Neural cell (in vitro differentiated cells): ENCODE results near the gene NR5A2. TPM values are rescaled to one million over a fixed set of nuclear protein-coding genes. Genes with fewer than 3 reads are reported as not detected.

Source experiments
- H2AFZ ChIP-seq: fragments of 200-600, 300-800 bp; sonication (generic), shearing (Covaris generic); 2 replicates; pipeline ENCODE4 v1.6.0; 2014; ENCODE audit warnings: low read depth, mild to moderate bottlenecking, antibody characterized with exemption, low read length, moderate library complexity
- H3F3A ChIP-seq: fragments of 200-600 bp; shearing (Covaris generic); 2 replicates; pipeline ENCODE4 v1.6.1; 2016; ENCODE audit warnings: mild to moderate bottlenecking, moderate library complexity, mixed read lengths, antibody characterized with exemption, low read length; ENCODE audit not compliant: insufficient read depth, poor library complexity, severe bottlenecking
- H3K27ac ChIP-seq: fragments of 200-600, 300-800 bp; sonication (generic), shearing (Covaris generic); 2 replicates; pipeline ENCODE4 v1.5.1; 2014; ENCODE audit warnings: mild to moderate bottlenecking, low read length, moderate library complexity
- H3K27me3 ChIP-seq: fragments of 300-800, 200-600 bp; sonication (generic), shearing (Covaris generic); 2 replicates; pipeline ENCODE4 v1.6.0; 2014; ENCODE audit warnings: mild to moderate bottlenecking, low read depth, low read length, moderate library complexity; ENCODE audit not compliant: insufficient read depth
- H3K36me3 ChIP-seq: fragments of 300-800, 200-600 bp; sonication (generic), shearing (Covaris generic); 2 replicates; pipeline ENCODE4 v1.5.1; 2014; ENCODE audit warnings: mild to moderate bottlenecking, antibody characterized with exemption, low read length, moderate library complexity; ENCODE audit not compliant: insufficient read depth
- H3K4me2 ChIP-seq: fragments of 300-800, 200-600 bp; sonication (generic), shearing (Covaris generic); 2 replicates; pipeline ENCODE4 v1.6.0; 2014; ENCODE audit warnings: mild to moderate bottlenecking, low read length
- H3K4me3 ChIP-seq: fragments of 300-800, 200-600 bp; sonication (generic), shearing (Covaris generic); 2 replicates; pipeline ENCODE4 v1.5.1; 2014; ENCODE audit warnings: mild to moderate bottlenecking, low read length, moderate library complexity
- H3K79me2 ChIP-seq: fragments of 200-600 bp; shearing (Covaris generic); replicated peaks from 2 replicates; pipeline ENCODE4 v1.6.0; 2014; ENCODE audit warnings: mild to moderate bottlenecking, low read length, moderate library complexity; ENCODE audit not compliant: insufficient read depth
- H3K9ac ChIP-seq: fragments of 300-800, 200-600 bp; sonication (generic), shearing (Covaris generic); 2 replicates; pipeline ENCODE4 v1.6.1; 2016; ENCODE audit warnings: mild to moderate bottlenecking, low read length, mixed read lengths
- H3K9me2 ChIP-seq: fragments of 200-600 bp; shearing (Covaris generic); 2 replicates; pipeline ENCODE4 v1.6.1; 2016; ENCODE audit warnings: mild to moderate bottlenecking, low read length, mixed read lengths; ENCODE audit not compliant: insufficient read depth
- H3K9me3 ChIP-seq: fragments of 200-600, 300-800 bp; sonication (generic), shearing (Covaris generic); 2 replicates; pipeline ENCODE4 v1.6.1; 2016; ENCODE audit warnings: mild to moderate bottlenecking, mixed run types, low read length, moderate library complexity, mixed read lengths
- H4K20me1 ChIP-seq: fragments of 200-600 bp; shearing (Covaris generic); 2 replicates; pipeline ENCODE4 v1.6.1; 2016; ENCODE audit warnings: mild to moderate bottlenecking, mixed run types; ENCODE audit not compliant: insufficient read depth
- EP300 ChIP-seq: fragments of 450-650 bp; conservative IDR thresholded peaks from 2 replicates; pipeline ENCODE4 v1.6.1; 2014; ENCODE audit warnings: antibody characterized with exemption, mild to moderate bottlenecking, moderate library complexity; ENCODE audit not compliant: poor library complexity, severe bottlenecking
- MXI1 ChIP-seq: fragments of 450-650 bp; conservative IDR thresholded peaks from 2 replicates; pipeline ENCODE4 v1.6.1; 2014; ENCODE audit warnings: antibody characterized with exemption, mild to moderate bottlenecking; ENCODE audit not compliant: poor library complexity, severe bottlenecking
- POLR2AphosphoS5 ChIP-seq: IDR thresholded peaks from 2 replicates; pipeline ENCODE4 v1.6.1; 2012
- RAD21 ChIP-seq: fragments of 450-650 bp; conservative IDR thresholded peaks from 2 replicates; pipeline ENCODE4 v1.6.1; 2014; ENCODE audit warnings: antibody characterized with exemption, mild to moderate bottlenecking, moderate library complexity
- SMC3 ChIP-seq: fragments of 450-650 bp; conservative IDR thresholded peaks from 2 replicates; pipeline ENCODE4 v1.6.1; 2014; ENCODE audit warnings: antibody characterized with exemption, mild to moderate bottlenecking, moderate library complexity; ENCODE audit not compliant: poor library complexity
- TAF1 ChIP-seq: IDR thresholded peaks from 2 replicates; pipeline ENCODE4 v1.6.1; 2012; ENCODE audit warnings: low read depth
- polyA plus RNA-seq: library from polyadenylated mRNA; depleted of rRNA; stranded (reverse); fragments of >200 nt; gene quantifications from 2 replicates; pipeline ENCODE4 v1.2.3, GENCODE V29; 2014
- TF ChIP-seq, protein P1 (sequence below): IDR thresholded peaks from 2 replicates; pipeline ENCODE4 v1.6.1; 2012; ENCODE audit warnings: borderline replicate concordance

Gene NR5A2
- polyA plus RNA-seq, 1 donor from 2014 or later = not detected

DNA sequence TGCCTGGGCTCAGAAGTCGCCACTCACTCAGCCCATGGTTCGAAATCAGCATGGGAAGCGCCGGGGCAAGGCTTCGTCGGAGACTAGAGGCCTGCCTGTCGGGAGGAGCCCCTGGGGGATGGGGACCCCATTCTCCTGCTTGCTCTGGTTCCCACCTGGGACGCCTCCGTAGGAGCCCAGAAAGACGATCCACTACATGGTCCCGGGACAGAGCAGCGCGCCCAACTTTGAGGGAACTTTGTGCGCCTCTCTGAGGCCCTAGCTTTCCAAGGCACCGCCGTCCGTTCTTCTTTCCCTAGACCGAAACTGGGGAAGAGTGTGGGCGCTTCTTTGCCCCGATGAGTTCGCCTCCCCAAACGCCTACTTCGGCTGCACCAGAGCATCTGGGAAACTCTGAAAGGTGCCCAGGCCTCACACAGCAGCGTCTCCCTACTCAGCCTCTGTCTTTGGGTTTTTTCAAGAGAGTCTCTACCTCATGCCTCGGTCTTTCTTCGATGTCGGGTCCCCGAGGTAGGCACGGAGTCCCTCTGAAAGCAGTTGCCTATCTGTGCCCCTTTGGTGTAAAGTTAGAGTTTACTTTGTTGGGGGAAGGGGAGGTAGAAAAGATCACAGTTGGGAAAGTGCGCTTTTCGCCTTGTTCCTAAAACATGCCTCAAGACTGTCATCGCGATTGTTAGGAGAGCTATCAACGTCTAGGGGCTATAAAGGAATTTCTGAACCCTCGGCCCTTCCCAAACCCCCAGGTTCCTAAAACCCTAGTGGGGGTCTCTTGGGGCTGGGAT is 14.0 kb downstream of the NR5A2 start:
- Histone ChIP-seq H3K36me3 (no peaks in the 10 kb centered on the region), H3K27me3 (peaks cover 99% of the 10 kb centered on the region), H3F3A (no peaks in the 10 kb centered on the region), H3K9me3 (no peaks in the 10 kb centered on the region), H4K20me1 (no peaks in the 10 kb centered on the region), H3K4me2 (no peak overlapping the region), H3K79me2 (no peaks in the 10 kb centered on the region), H3K9ac (no peak overlapping the region), H3K27ac (no peak overlapping the region), H2AFZ (no peak overlapping the region), H3K9me2 (no peaks in the 10 kb centered on the region), H3K4me3 (no peak overlapping the region)
- no peak for TF ChIP-seq RAD21
- no peak for TF ChIP-seq POLR2AphosphoS5
- no peak for TF ChIP-seq TAF1
- TF ChIP-seq EP300 = no peak
- no peak for TF ChIP-seq SMC3
- TF ChIP-seq MXI1 = no peak
- TF ChIP-seq, protein P1, sequence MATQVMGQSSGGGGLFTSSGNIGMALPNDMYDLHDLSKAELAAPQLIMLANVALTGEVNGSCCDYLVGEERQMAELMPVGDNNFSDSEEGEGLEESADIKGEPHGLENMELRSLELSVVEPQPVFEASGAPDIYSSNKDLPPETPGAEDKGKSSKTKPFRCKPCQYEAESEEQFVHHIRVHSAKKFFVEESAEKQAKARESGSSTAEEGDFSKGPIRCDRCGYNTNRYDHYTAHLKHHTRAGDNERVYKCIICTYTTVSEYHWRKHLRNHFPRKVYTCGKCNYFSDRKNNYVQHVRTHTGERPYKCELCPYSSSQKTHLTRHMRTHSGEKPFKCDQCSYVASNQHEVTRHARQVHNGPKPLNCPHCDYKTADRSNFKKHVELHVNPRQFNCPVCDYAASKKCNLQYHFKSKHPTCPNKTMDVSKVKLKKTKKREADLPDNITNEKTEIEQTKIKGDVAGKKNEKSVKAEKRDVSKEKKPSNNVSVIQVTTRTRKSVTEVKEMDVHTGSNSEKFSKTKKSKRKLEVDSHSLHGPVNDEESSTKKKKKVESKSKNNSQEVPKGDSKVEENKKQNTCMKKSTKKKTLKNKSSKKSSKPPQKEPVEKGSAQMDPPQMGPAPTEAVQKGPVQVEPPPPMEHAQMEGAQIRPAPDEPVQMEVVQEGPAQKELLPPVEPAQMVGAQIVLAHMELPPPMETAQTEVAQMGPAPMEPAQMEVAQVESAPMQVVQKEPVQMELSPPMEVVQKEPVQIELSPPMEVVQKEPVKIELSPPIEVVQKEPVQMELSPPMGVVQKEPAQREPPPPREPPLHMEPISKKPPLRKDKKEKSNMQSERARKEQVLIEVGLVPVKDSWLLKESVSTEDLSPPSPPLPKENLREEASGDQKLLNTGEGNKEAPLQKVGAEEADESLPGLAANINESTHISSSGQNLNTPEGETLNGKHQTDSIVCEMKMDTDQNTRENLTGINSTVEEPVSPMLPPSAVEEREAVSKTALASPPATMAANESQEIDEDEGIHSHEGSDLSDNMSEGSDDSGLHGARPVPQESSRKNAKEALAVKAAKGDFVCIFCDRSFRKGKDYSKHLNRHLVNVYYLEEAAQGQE = no peak

DNA sequence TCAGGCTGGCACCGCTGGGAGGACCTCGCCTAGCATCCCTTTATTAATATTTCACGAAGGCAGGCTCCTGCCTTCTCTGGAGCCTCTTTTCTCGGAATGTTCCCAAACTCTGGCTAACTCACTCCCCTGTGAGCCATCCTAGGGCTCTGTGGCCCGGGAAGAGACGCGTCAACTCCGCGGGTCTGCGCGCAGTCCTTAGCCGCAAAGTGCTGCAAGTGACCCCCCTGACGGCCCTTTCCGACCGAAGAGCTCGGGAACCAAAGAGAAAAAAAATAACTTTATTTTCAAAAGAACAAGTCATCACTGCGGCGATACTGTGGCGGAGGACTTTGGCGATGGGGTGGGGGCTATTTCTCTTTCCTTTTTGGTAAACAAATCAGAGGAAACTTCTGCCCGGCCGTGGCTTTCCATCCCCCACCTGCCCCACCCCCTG is 14.6 kb downstream of the NR5A2 start:
- TF ChIP-seq, protein P1 = no peak
- Histone ChIP-seq H3K36me3 (no peaks in the 10 kb centered on the region), H3K9me3 (no peaks in the 10 kb centered on the region), H3K9ac (no peak overlapping the region), H2AFZ (no peak overlapping the region), H3K27me3 (peaks cover 93% of the 10 kb centered on the region), H3F3A (no peaks in the 10 kb centered on the region), H3K4me2 (no peak overlapping the region), H4K20me1 (no peaks in the 10 kb centered on the region), H3K4me3 (no peak overlapping the region), H3K9me2 (no peaks in the 10 kb centered on the region), H3K27ac (no peak overlapping the region), H3K79me2 (no peaks in the 10 kb centered on the region)
